Lower leg skin (tissue), 3 donors: ENCODE data around the gene GLI3.

Source experiments
- POLR2A ChIP-seq, 2 donors: fragments of 450-650 bp; IDR thresholded peaks; one replicate each; pipeline ENCODE4 v1.6.1; 2016 to 2017; ENCODE audit warnings: antibody characterized with exemption in 2 of 2, mild to moderate bottlenecking in 1 of 2, moderate library complexity in 1 of 2
- TF ChIP-seq, protein P1 (sequence below), 3 donors: fragments of 450-650 bp; IDR thresholded peaks; one replicate each; pipeline ENCODE4 v1.5.1; 2016; ENCODE audit warnings: antibody characterized with exemption in 3 of 3, mild to moderate bottlenecking in 3 of 3, moderate library complexity in 2 of 3

DNA sequence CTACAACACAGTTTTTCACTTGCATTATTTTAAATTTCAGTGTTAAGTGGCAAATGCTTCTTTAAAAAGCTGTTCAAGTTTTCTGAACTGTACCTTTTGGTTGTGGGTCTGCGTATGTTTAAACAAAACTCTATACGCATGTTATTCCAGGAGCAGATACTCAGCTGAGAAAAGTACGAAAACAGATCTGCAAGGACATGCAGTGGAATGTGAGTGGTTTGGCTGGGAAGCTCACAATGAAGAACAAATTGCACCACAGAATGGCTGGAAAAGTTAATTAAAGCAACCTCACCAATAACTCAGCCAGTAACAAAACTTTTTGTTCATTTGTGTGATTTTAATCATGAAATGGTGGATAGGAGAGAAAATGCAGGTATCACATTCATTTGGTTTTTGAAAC lies 17.6 kb downstream of the GLI3 start:
- TF ChIP-seq, protein P1, sequence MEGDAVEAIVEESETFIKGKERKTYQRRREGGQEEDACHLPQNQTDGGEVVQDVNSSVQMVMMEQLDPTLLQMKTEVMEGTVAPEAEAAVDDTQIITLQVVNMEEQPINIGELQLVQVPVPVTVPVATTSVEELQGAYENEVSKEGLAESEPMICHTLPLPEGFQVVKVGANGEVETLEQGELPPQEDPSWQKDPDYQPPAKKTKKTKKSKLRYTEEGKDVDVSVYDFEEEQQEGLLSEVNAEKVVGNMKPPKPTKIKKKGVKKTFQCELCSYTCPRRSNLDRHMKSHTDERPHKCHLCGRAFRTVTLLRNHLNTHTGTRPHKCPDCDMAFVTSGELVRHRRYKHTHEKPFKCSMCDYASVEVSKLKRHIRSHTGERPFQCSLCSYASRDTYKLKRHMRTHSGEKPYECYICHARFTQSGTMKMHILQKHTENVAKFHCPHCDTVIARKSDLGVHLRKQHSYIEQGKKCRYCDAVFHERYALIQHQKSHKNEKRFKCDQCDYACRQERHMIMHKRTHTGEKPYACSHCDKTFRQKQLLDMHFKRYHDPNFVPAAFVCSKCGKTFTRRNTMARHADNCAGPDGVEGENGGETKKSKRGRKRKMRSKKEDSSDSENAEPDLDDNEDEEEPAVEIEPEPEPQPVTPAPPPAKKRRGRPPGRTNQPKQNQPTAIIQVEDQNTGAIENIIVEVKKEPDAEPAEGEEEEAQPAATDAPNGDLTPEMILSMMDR (IDR thresholded peaks at IDR 0.05): no peak
- TF ChIP-seq POLR2A (IDR thresholded peaks at IDR 0.05): no peak
